GM21381 (cell line): Measurements from ENCODE around the gene CNOT6L.
A peak's percentile ranks its signal among the peaks of the same experiment; 100 is the strongest.
"Not testable (repeated sequence)": the region's sequence is repeated elsewhere in the genome, so short reads cannot be mapped to it uniquely, and the experiment has no call there.

Experiments
- ATAC-seq: cut with Tn5 transposase; IDR thresholded peaks from one replicate; pipeline ENCODE4 v1.9.1; 2021; ENCODE audit warnings: mild to moderate bottlenecking, moderate library complexity; ENCODE audit not compliant: unreplicated experiment

Gene CNOT6L

DNA sequence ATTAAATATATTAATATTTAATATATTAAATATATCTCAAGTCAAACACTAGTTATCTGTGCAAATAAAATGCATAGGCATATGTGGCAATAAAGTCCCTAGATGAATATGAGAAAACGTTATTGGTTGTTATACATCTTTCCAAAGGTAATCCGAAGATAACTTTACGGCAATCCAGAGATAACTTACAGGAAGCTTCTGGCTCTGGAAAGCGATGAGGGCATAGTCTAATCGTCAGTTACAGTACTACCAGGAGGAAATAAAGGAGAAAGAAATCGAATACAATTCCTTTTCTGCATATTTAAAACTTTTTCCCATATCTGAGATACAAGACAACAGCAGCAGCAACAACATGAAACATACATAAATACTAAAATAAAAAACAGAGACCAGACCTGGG is 35.3 kb downstream of the CNOT6L start:
- ATAC-seq = no peak

DNA sequence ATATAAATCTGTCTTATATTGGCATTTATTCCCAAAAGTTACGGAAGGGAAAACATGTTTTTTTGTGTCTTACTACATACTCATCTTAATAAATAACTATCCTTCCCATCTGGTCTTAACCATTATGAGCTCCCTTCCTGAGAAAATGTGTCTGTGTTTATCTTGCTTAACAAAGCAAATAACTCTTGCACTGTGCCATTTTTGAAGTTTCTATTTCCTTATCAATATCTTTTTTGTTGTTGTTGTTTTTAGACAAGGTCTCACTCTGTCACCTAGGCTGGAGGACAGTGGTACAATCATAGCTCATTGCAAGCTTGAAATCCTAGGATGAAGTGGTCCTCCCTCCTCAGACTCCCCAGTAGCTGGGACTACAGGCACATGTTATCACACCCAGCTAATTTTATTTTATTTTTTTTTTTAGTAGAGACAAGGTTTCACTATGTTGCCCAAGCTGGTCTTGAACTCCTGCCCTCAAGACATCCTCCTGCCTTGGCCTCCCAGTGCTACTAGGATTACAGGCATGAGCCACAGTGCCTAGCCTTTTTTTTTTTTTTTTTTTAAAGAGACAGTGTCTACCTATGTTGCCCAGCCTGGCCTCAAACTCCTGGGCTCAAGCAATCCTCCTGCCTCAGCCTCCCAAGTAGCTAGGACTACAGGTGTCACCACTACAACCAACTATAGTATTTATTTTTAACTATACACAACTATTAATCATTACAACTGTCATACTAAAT is 36.9 kb downstream of the CNOT6L start:
- ATAC-seq = no peak

DNA sequence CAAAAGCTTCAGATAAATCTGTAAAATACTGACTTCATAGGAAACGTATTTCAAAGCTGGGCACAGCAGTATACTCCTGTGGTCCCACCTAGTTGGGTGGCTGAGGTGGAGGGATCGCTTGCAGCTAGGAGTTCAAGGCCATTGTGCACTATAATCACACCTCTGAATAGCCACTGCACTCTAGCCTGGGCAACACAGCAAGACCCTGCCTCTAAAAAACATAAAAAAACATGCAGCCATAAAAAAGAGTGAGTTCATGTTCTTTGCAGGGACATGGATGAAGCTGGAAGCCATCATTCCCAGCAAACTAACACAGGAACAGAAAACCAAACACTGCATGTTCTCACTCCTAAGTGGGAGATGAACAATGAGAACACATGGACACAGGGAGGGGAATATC is 38.4 kb downstream of the CNOT6L start:
- ATAC-seq = not testable (repeated sequence)

DNA sequence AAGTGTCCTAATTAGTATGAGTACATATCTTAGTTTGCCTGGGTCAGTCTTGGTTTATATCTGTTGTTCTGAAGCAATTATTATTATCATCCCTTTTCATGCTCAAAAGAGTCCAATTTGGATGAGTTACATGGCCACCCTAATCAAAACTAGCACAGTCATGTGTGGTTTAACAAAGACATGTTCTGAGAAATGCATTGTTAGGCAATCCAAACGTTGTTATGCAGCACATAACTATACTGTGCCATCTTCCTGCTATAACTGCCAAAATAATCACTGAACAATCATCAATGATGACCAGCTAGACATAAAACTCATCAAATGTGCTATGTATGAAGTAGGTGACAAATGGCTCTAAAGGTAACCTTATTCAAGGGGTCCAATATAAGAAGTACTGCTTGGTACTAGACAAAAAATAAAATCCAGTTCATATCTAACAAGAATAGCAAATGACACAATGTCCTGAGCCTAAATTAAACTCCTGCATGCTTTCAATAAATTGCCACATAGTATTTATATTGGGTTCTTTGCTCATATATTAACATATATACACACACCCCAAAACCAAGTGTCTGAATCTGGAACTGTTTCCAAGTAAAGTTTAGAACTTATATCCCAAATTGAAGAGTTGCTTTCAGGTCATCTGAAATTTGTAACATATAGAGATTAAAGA is 41.9 kb downstream of the CNOT6L start:
- no peak for ATAC-seq

DNA sequence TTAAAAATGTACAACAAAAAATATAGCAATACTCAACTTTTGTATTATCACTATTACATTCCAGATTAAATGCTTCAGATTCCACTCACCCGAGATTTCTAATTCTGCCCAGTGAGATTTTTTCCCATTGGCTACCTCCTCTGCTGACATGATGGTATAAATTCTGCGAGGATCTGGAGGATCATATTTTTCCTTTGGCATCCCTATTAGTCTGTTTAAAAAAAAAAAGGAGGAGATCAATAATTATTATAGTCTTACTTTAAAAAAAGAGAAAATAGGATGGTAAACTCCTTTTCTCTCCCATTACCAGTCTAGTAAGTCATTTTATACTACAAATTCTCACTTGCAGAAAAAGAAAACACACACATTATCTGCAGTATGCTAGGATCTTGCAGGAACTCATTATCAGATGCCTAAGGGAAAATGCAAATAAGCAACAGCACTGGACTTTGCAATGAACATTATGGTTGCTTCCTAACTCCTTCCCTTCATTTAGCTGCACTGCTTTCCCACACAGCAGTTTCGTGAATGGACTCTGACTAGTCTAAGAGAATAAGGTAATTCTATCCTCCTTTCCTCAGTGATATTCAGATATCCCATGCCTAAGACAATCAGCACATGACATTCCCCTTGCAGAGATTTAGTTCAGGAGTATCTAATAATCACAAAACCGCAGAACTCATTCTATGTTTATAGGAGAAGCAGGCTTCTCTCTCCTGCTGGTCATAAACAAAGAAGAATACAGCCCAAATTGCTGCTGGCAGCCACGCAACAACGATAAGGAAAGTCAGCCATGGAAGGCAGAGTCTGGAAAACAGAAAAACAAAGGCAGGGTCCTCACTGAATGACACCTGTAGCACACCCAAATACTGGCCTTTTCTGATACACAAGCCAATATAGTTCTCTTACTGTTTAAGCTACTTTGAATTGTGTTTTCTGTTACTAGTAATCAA is 42.7 kb downstream of the CNOT6L start:
- ATAC-seq = no peak

DNA sequence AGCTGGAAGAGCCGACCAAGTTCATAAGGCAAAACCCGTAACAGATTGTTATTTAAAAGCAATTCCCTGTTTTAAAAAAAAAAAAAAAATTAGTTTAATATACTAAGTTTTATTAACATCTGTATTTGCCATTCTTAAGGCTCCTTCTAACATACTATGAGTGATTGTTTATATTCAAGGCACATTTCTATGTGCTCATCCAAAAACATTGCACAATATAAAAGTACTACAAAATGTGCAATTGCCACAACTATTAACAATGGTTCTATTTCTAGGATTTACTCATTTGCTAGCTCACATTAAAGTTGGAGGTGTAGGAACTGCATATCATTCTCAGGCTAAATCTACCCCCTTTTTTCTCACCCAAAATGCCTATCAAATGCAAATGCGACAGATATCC is 46.1 kb downstream of the CNOT6L start:
- ATAC-seq = no peak

DNA sequence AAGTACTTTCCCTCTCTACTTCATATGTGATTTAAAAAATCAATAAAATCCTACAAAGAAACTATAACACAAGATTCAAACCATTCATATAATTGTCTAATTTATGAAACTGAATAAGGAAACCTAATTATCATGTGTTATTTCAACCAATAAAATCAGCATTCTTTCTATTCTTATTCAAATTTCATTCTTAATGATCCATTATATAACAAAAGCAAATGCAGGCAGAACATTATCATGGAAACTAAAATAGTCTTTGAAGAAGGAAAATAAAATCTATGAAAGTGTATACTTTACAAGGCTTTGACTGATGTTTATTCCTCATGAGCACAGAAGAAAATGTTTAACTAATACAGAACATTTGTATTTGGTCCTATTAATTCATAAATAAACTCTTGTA is 47.6 kb downstream of the CNOT6L start:
- no peak for ATAC-seq

DNA sequence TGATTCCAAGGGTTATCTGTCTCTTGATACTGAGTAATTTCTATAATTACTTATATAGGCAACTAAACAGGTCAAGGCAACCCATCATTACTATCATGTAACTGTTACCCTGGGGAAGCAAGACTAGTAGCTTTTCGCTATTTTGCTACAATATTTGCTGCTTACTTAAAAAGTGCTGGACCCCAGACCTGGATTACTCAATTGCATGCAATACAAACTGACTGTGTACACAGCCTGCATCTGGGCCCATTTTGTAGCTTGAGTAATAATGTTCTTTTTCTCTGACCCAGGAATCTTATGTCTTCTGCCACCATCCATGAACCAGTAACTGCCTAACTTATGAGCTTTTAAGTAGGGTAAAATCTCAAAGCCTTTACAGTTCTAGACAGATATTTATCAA is 53.4 kb downstream of the CNOT6L start:
- no peak for ATAC-seq

DNA sequence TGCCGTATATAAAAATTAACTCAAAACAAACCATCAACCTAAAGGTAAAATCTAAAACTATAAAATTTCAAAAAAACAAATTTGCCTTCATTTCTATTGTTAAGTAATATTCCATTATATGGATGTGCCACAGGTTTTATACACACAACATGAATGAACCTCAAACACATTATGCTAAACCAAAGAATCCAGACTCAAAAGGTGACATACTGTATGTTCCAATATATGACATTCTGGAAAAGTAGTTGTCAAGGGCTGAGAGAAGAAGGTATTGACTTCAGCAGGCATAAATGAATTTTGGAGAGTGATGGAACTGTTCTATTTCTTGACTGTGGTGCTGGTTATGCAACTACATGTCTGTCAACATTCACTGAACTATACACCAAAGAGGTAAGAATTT is 56.6 kb downstream of the CNOT6L start:
- ATAC-seq = no peak

DNA sequence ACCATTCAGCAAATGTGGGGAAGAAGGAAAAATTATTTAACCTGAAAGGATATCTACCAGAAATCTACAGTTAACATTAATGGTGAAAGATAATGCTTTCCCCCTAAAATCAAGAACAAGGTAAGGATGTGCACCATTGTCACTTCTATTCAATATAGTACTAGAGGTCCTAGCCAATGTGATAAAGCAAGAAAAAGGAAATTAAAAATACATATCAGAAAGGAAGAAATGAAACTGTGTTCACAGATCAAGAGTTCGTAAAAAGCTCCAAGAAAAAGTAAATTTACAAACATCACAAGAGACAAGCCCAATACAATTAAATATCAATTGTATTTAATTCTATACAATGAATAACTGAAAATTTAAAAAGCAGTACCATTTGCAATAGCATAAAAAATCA is 57.6 kb downstream of the CNOT6L start:
- no peak for ATAC-seq

DNA sequence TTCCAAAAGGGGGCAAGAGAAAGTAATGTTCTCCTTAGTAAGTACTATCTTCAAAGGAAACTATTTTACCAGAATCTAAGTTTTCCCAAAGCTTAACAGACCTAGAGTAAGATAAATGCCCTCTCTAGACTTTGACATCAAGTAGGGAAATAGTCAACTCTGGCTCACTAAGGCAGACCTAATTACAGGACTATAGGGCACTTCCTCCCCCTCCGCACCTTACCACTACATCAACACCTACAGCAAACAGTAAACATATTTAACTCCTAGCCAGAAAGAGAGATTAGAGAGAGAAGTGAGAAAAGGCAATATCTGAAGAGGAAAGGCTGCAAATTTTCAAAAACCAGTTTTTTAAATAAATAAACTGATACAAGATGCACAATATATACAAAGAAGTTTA is 60.4 kb downstream of the CNOT6L start:
- ATAC-seq = no peak

DNA sequence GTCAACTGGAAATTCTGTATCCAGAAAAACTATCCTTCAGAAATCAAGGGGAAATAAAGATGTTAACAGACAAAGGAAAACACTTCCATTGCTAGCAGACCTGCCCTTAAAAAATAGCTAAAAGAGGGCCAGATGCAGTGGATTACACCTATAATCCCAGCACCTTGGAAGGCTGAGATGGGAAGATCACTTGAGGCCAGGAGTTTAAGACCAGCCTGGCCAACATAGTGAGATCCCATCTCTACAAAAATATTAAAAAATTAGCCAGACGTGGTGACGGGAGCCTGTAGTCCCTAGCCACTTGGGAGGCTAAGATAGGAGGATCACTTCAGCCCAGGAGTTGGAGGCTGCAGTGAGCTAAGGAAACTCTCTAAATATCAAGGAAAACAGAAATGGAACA is 67.4 kb downstream of the CNOT6L start:
- no peak for ATAC-seq

DNA sequence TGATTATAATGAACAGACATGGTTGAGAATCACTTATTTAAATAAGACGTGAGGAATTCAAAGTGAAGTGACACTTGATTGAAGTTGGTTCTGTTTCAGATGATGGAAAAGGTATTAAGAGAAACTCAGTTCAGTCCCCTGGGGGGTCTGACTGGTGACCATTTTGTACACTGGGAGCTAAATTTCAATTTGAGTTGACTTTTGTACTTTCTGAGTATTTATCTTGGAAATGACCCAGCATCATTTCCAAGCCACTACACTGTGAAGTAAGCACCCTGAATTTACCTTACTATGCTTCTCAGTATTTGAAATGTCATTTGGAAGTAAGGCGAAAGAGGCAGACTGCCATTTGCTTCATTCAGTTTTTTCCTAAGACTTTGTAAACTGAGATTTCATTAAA is 73.4 kb downstream of the CNOT6L start:
- no peak for ATAC-seq

DNA sequence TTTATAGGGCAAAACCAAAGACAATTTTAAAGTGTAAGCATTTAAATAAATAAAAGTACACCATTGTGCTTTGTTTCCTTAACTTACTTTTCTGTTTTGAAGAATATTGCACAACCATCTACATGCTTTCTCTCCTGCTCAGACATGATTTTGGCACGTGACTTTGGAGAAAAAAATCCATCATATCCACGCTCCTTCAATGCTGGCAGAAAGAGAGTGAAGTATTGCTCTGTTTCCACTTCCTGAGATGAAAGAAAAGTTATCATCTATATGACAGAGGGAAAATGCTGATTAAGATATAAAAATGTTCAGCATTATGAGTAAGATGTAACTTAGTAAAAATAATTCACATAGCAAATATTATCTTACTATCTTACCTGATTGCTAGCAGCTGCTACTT is 77.1 kb downstream of the CNOT6L start:
- ATAC-seq = no peak

DNA sequence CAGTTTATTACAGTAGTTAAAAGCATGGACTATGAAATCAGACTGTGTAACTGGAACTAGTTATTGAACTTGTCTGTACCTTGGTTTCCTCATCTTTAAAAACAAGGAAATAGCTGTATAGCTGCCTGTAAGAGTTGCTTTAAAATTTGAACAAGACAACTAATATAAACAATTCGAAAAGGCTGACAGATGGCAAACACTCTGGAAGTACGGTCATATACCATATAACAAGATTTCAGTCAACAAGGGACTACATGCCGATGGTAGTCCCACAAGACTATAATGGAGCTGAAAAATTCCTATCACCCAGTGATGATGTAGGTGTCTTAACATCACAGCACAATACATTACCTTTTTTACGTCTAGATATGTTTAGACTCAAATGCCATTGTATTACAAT is 78.7 kb downstream of the CNOT6L start:
- no peak for ATAC-seq

DNA sequence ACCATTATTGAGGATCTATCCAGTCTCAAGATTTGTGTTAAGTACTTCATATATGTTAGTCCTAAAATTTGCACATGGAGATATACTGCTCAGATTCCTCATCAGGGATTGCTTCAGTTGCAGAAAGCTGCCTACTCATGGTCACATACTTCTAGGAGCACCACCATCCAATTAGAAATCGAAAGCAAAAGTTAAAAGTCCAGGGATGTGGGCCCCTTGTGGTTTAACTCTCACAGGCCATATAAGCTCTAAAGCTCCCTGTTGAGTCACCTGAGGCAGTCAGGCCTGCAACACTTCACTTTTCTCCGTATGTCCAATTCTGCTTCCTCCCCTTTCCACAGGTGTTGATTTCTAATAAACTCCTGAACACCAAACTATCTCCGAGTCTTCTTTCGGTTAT is 84.2 kb downstream of the CNOT6L start:
- ATAC-seq = peak; percentile 87

DNA sequence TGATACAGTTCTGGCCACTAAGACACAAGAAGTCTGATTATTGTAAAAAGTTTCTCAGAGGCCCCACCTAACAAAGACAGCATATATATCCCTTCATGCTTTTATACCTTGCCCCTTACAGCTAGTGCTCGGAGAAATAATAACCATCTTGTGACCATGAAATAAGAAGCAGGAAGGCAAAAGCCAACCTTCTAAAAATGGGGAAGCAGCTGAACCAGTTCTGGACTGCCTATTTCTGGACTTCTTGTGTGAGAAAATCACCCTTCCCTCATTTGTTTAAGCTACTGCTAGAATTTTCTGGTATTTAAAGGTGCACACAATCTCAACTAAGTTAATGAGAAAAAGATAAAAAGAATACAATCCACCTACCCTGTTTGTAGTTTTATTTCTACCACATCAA is 87.5 kb downstream of the CNOT6L start:
- no peak for ATAC-seq

DNA sequence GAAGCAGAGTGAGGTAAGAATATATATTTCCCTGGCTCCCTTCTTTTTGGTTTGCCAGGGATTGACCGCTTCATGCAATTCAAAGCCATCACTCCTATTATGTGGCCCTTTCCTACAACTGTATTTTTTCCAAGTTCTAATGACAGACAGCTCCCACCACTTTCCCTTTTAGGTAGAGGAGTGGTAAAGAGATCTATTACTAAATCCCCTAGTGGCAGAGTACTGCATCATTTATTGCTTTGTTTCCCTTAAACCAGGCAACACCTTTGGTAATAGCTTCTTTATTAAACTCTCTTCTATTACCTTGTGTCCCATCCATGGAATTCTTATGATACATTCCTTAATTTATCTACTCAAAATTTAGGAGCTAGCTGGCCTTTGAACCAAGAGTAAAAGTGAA is 90.7 kb downstream of the CNOT6L start:
- ATAC-seq = no peak

DNA sequence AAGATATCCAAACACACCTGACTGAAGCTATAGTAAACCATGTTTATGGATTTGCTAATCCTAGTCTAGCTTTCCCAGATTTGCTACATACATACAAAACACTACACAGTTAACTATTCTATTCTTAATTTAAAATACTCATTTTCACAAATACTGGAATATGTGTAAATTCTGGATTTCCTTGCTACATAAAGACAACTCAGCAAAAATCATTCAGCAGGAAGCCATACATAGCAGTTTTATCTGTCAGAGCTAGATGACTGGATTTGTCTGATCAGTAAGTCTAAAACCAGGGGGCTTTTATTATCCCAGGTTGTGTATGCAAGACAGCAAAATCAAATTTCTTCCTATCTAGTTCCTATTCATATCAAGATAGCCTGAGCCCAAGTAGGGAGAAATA is 98.1 kb downstream of the CNOT6L start:
- no peak for ATAC-seq

DNA sequence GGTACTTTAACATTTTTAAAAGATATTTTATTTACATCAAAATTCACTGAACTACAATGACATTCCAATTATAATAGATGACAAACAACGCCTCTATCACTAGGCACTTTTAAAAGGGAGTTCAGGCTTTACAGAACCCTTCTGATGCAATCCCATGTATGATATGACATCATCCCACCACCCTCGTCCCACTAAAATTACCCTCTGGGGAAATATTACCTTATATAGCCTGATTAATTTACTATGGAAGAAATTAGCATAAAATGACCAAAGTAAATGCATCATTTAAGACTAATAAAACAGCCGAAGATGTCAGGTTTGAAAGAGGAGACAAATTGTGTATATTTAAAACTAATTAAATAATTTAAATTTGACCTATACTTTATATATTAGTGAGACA is 100.7 kb downstream of the CNOT6L start:
- not testable (repeated sequence) for ATAC-seq

DNA sequence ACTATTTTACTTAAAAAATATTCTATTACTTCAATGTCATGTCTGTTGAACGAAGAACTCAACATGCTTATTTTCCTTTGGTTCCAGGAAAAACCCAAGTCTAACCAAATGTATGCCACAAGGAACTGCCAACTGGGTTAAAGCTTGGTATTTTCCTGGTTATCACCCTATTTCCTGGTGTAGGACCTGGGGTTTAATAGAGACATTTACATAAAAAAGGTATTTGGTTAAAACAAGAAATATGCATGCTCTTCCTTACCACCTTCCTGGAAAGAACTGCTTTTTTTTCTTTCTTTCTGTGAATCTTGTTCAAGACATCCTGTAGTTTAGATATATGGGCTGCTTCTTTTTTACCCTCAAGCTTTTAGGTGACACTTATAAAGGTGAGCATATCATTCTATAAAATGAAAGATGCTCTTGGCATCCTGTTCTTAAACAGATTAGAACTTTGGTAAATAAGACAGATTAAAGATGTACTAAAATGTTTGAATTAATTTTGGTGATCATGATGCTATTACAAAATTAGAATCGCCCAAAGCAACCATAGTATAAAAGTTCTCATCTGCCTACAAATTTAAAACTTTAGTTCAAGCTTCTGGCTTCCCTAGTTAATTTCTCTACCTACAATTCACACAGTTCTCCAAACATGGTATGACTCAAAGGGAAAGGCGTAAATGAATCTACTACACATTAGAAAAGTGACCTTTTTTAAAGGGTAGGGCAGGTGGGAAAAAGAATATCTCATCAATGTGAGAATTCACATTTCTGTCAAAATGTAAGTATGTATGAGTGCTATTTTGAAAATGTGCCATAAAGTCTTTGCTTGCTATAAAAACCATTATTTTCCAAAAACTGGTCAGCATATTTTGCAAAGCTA is 103.5 kb downstream of the CNOT6L start:
- no peak for ATAC-seq
